Activated B cell treated with CpG ODN at 0.5 μM for 24 hours (primary cell): Measurements from ENCODE around the gene RAB37. TPM values are rescaled to one million over a fixed set of nuclear protein-coding genes. Genes with fewer than 3 reads are reported as not detected.
A peak's percentile ranks its signal among the peaks of the same experiment; 100 is the strongest.

ENCODE experiments used
- ATAC-seq: fragments of 200-7000 bp; cut with Tn5 transposase; one replicate; pipeline ENCODE4 v1.10.0; 2021; ENCODE audit warnings: low read depth, mild to moderate bottlenecking, moderate library complexity
- CTCF ChIA-PET: fragments of 350-600 bp; sonication (Branson Sonifier 250); formaldehyde crosslinking; loops from one replicate; lab custom pipeline; 2021; ENCODE audit warnings: antibody characterized with exemption; lab: Charles Lee
- POLR2A ChIA-PET: fragments of 350-600 bp; sonication (Branson Sonifier 250); formaldehyde crosslinking; loops from one replicate; lab custom pipeline; 2021; ENCODE audit warnings: antibody characterized with exemption; lab: Charles Lee
- DNase-seq: peaks from one replicate; pipeline ENCODE4 v3.0.0; 2022
- H3K27ac Mint-ChIP-seq: one replicate; pipeline ENCODE4 v1.8.0; 2020; ENCODE audit warnings: mixed read lengths
- H3K27me3 Mint-ChIP-seq: one replicate; pipeline ENCODE4 v1.8.0; 2021; ENCODE audit warnings: mixed read lengths
- H3K36me3 Mint-ChIP-seq: one replicate; pipeline ENCODE4 v1.8.0; 2021; ENCODE audit warnings: low read depth, mixed read lengths
- H3K4me1 Mint-ChIP-seq: one replicate; pipeline ENCODE4 v1.8.0; 2021; ENCODE audit warnings: mixed read lengths
- H3K4me3 Mint-ChIP-seq: one replicate; pipeline ENCODE4 v1.8.0; 2020; ENCODE audit warnings: mild to moderate bottlenecking, mixed read lengths
- H3K9me3 Mint-ChIP-seq: one replicate; pipeline ENCODE4 v1.8.0; 2020; ENCODE audit warnings: mixed read lengths
- intact Hi-C: fragments of 100-400 bp; cut with micrococcal nuclease; formaldehyde crosslinking; loops from one replicate; pipeline ENCODE4 v1.15.1; 2024
- total RNA-seq: library from RNA; stranded (reverse); gene quantifications from 2 replicates; pipeline ENCODE4 v1.2.3, GENCODE V29; 2022
- TF ChIP-seq, protein P1 (sequence below): fragments of 200-600 bp; IDR thresholded peaks from one replicate; pipeline ENCODE4 v1.8.0; 2022; ENCODE audit warnings: antibody characterized with exemption, mild to moderate bottlenecking

The RAB37 gene
- total RNA-seq, 1 donor from 2014 or later = 11.1 TPM

DNA sequence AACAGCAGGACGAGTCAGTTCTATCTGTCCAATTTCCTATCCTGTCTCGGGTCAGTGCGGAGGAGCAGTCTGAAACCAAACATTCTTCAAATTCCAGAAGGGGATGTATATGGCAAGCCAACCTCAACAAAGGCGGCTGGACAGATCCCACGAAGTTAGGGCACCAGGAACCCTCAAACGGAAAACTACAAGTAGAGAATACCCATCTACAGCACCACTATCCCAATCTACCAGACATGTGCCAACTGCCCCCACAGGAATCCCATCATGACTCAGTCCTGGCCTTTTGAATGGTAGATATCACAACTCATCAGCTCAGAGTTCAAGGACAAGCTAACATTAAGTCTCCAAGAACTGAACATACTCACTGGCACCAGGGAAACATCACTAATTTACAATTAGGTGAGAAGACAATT lies 36.8 kb downstream of the RAB37 start:
- no peak for ATAC-seq
- intact Hi-C loops = no loop called here
- no peak for DNase-seq
- Mint-ChIP-seq H3K9me3 (no peaks in the 10 kb centered on the region), H3K27ac (no peak overlapping the region), H3K4me3 (peak overlapping the region; percentile 33), H3K4me1 (peaks cover 42% of the 10 kb centered on the region), H3K27me3 (no peaks in the 10 kb centered on the region), H3K36me3 (peaks cover 55% of the 10 kb centered on the region)
- TF ChIP-seq, protein P1, sequence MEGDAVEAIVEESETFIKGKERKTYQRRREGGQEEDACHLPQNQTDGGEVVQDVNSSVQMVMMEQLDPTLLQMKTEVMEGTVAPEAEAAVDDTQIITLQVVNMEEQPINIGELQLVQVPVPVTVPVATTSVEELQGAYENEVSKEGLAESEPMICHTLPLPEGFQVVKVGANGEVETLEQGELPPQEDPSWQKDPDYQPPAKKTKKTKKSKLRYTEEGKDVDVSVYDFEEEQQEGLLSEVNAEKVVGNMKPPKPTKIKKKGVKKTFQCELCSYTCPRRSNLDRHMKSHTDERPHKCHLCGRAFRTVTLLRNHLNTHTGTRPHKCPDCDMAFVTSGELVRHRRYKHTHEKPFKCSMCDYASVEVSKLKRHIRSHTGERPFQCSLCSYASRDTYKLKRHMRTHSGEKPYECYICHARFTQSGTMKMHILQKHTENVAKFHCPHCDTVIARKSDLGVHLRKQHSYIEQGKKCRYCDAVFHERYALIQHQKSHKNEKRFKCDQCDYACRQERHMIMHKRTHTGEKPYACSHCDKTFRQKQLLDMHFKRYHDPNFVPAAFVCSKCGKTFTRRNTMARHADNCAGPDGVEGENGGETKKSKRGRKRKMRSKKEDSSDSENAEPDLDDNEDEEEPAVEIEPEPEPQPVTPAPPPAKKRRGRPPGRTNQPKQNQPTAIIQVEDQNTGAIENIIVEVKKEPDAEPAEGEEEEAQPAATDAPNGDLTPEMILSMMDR = no peak
- ChIA-PET CTCF (interaction anchor here (1.2 to 2.2 kb wide), 3 partner anchors 28 to 116 kb away, joined by 3 to 7 read pairs (median 7); no protein-coding TSS in a partner anchor), POLR2A (interaction anchor here (0.6 to 1.0 kb wide), 3 partner anchors 25 to 496 kb away, joined by 4 to 13 read pairs (median 5); partner anchors contain the start of genes NHERF1 and RAB37)

DNA sequence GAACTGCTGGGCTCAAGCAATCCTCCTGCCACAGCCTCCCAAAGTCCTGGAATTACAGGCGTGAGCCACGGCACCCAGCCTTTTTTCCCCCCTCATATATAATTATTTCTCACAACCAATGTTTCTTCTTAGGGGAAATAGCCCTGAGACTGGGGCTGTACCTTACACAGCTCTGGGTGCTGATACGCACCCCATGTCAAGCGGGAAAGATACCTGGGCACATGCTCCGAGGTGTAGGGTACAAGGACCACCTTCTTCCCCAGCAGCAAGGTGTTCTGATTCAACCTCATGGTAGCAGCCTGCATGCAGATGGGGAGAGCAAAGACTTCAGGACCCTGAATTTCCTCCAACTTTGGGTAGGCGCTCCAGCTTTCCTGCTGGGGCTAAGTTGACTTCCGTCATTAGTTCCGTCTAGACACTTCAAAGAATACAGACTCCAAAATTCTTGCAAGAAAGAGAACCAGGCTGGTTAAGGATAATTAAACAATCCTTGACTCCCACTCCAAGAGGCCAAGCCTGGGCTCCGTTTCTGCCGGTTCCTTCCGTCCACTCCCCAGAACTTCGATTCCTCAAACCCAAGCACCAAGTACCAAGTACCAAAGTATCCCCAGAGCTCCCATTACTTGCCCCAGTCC lies 38.5 kb downstream of the RAB37 start:
- Mint-ChIP-seq H3K36me3 (peaks cover 44% of the 10 kb centered on the region), H3K4me1 (peaks cover 57% of the 10 kb centered on the region), H3K27me3 (no peaks in the 10 kb centered on the region), H3K9me3 (no peaks in the 10 kb centered on the region), H3K27ac (peak overlapping the region; percentile 89), H3K4me3 (peak overlapping the region; percentile 99)
- intact Hi-C loops = loop anchor here (1.0 kb wide), 1 partner anchor 27 kb away; the partner anchor contains the start of gene NHERF1
- DNase-seq (no peak), ATAC-seq (no peak)
- TF ChIP-seq, protein P1 = no peak
- POLR2A ChIA-PET = interaction anchor here (0.9 to 2.4 kb wide), 6 partner anchors 26 to 118 kb away, joined by 3 to 29 read pairs (median 6); partner anchors contain the start of genes FDXR and NHERF1
- CTCF ChIA-PET = interaction anchor here (1.6 to 2.4 kb wide), 3 partner anchors 38 to 118 kb away, joined by 6 to 13 read pairs (median 12); partner anchors contain the start of gene RAB37

DNA sequence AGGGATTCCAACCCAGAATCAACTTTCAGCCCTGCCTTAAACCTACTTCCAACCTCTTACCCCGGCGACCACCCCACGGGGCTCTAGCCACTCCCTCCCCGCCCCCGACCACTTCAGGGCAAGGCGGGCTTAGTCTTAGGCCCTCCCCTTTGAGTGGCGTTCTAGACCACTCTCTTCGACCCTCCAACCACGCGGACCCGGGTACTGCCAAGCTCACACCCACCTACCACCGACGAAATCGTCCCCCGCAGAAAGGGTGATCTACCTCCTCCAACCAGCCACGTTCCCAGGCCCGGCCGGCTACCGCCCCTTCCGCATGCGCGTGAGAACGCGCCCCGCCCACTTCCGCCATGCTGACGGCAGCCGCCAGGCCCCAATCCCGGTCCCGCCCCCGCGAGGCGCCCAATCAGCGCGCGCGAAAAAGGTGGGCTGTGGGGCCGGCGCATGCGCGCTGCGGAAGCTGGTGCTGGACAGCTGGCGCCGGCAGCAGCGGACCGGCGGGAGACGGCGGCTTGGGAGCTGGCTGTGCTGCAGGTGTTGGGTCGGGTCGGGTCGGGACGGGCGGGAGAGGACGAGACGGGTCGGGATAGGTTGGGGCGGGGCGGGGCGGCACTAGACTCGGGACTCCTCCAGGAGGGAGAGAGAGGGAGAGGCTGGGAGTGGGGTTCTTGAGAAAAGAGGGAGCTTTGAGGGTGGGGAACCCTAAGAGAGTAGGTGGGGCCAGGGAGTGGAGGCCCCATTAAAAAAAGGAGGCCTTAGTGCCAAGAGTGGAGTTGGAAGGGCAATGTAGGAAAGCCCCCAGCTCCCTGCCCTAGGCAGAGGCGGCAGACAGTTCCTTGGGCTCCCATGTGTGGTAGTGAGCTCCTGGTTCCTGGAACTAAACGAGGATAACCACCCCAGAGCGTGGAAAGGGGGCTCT lies 39.2 kb downstream of the RAB37 start, which contains the start of gene NAT9:
Gene NAT9 (minus strand): TSS at position 302 of the 919 bp plus-strand sequence. CDS start 647 bp downstream, outside the sequence.
- intact Hi-C loops = loop anchor here (1.0 kb wide), 1 partner anchor 28 kb away; the partner anchor contains the start of gene NHERF1
- peak; percentile 99 for DNase-seq
- H3K27me3 Mint-ChIP-seq = no peaks in the 10 kb centered on the region
- H3K36me3 Mint-ChIP-seq = peaks cover 38% of the 10 kb centered on the region
- peaks cover 61% of the 10 kb centered on the region for H3K4me1 Mint-ChIP-seq
- H3K9me3 Mint-ChIP-seq = no peaks in the 10 kb centered on the region
- H3K4me3 Mint-ChIP-seq = peak within 1 kb of the TSS; percentile 99
- ChIA-PET POLR2A (interaction anchor here (0.6 to 2.4 kb wide), 12 partner anchors 27 to 245 kb away, joined by 3 to 29 read pairs (median 4); partner anchors contain the start of genes FDXR and NHERF1), CTCF (interaction anchor here (0.7 to 2.4 kb wide), 5 partner anchors 15 to 118 kb away, joined by 3 to 13 read pairs (median 6); partner anchors contain the start of gene RAB37)
- peak within 1 kb of the TSS; percentile 89 for H3K27ac Mint-ChIP-seq
- TF ChIP-seq, protein P1 = no peak
- ATAC-seq = peak; percentile 82

DNA sequence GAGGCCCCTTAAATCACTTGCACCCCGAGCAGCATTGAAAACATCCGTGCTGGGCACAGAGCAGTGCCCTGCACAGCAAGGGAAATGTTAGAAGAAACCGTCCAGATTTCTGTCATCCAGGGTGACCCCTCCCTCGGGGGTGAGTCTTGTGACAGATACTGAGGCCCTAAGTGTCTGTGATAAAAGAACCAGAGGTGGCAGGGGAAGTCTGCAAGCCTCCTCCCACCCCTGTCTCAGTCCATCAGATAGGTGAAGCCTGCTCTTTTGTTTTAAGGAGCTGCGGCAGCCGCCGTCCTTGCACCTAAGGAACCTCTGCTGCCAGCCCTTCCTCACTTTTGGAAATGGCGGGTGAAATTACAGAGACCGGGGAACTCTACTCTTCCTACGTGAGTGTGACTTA lies 39.9 kb downstream of the RAB37 start:
- CTCF ChIA-PET = interaction anchor here (0.7 to 2.4 kb wide), 5 partner anchors 15 to 119 kb away, joined by 3 to 13 read pairs (median 6); partner anchors contain the start of gene RAB37
- H3K36me3 Mint-ChIP-seq = peaks cover 32% of the 10 kb centered on the region
- H3K4me1 Mint-ChIP-seq = peaks cover 63% of the 10 kb centered on the region
- no peak for DNase-seq
- H3K27me3 Mint-ChIP-seq = no peaks in the 10 kb centered on the region
- no peak overlapping the region for H3K27ac Mint-ChIP-seq
- no peak for ATAC-seq
- H3K4me3 Mint-ChIP-seq = peak overlapping the region; percentile 99
- POLR2A ChIA-PET = interaction anchor here (1.1 to 2.4 kb wide), 4 partner anchors 28 to 96 kb away, joined by 3 to 29 read pairs (median 10); partner anchors contain the start of genes FDXR and NHERF1
- intact Hi-C loops = loop anchor here (1.0 kb wide), 1 partner anchor 29 kb away; the partner anchor contains the start of gene NHERF1
- TF ChIP-seq, protein P1 = no peak
- no peaks in the 10 kb centered on the region for H3K9me3 Mint-ChIP-seq
